Testis (tissue), 3 donors: ENCODE results near the gene THSD4. TPM values are rescaled to one million over a fixed set of nuclear protein-coding genes. Genes with fewer than 3 reads are reported as not detected.
A peak's percentile ranks its signal among the peaks of the same experiment; 100 is the strongest.

Source experiments
- DNase-seq: peaks from one replicate; pipeline ENCODE4 v3.0.0-alpha.2; 2019
- H3K27ac ChIP-seq, 2 donors: fragments of 200-600 bp; sonication (generic); one replicate each; pipeline ENCODE4 v1.5.1; 2019
- H3K27me3 ChIP-seq: fragments of 200-600 bp; sonication (generic); one replicate; pipeline ENCODE4 v1.5.1; 2019
- H3K36me3 ChIP-seq: fragments of 200-600 bp; sonication (generic); one replicate; pipeline ENCODE4 v1.5.1; 2017; ENCODE audit warnings: low read depth; ENCODE audit errors: missing control alignments
- H3K4me1 ChIP-seq: fragments of 200-600 bp; sonication (generic); one replicate; pipeline ENCODE4 v1.5.1; 2019
- H3K4me3 ChIP-seq, 2 donors: fragments of 200-600 bp; sonication (generic); one replicate each; pipeline ENCODE4 v1.5.1; 2017 to 2019
- H3K9me3 ChIP-seq: fragments of 200-600 bp; sonication (generic); one replicate; pipeline ENCODE4 v1.5.1; 2017
- POLR2A ChIP-seq: fragments of 450-650 bp; IDR thresholded peaks from one replicate; pipeline ENCODE4 v1.6.1; 2017; ENCODE audit warnings: antibody characterized with exemption, mild to moderate bottlenecking, moderate library complexity
- WGBS, 2 donors: methylation state at CpG; one replicate each; pipeline ENCODE4 v1.1.5; 2018; 5-methylcytosine and 5-hydroxymethylcytosine counted together
- intact Hi-C: fragments of 100-400 bp; cut with DNase I; formaldehyde crosslinking; loops from one replicate; pipeline ENCODE4 v1.15.1; 2023; ENCODE audit warnings: low total_unique reads
- polyA plus RNA-seq: library from polyadenylated mRNA; stranded (reverse); fragments of 350-450 nt; fragmentation: Illumina TruSeq; extraction: RNeasy Lipid Tissue Mini Kit (QIAGEN cat#74804); gene quantifications from one replicate; pipeline ENCODE4 v1.2.3, GENCODE V29; 2014; ENCODE audit warnings: low read depth, low replicate concordance; ENCODE audit not compliant: insufficient read depth
- total RNA-seq, 2 donors: library from RNA; depleted of rRNA; stranded (reverse); fragments of >200 nt; gene quantifications; one replicate each; pipeline ENCODE4 v1.2.3, GENCODE V29; 2016
- TF ChIP-seq, protein P1 (sequence below), 3 experiments: fragments of 450-650 bp in 2 of 3; fragments of 200-600 bp in 1 of 3; sonication (generic) in 1 of 3; IDR thresholded peaks; one replicate each; pipeline ENCODE4 v1.5.1; 2016 to 2019; ENCODE audit warnings: antibody characterized with exemption in 3 of 3, mild to moderate bottlenecking in 2 of 3, moderate library complexity in 1 of 3

Gene THSD4
- total and polyA plus RNA-seq, 3 donors from 2014 or later, result 14.3 to 21.5 (median 18.2) TPM

DNA sequence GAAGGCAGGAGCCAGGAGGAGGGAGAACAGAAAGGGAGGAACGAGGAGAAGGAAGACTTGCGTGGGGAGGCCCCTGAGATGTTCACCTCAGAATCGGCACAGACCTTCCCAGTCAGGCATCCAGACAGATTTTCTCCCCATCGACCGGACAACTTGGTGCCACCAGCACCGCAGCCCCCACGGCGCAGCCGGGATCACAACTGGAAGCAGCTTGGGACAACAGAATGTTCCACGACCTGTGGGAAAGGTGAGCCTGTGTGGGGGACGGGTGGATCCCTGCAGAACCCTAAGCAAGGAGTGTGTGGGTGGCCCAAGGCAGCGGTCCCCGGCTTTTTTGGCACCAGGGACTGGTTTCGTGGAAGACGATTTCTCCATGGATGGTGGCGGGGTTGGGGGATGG is 622.5 kb downstream of the THSD4 start:
- WGBS, 2 donors, result 94 to 95% methylated on average over 16 of the region's 16 CpGs
- no peaks in the 10 kb centered on the region for H3K27me3 ChIP-seq
- no peaks in the 10 kb centered on the region for H3K4me1 ChIP-seq
- no peak overlapping the region for H3K27ac ChIP-seq
- H3K9me3 ChIP-seq, result no peaks in the 10 kb centered on the region
- DNase-seq, result no peak
- TF ChIP-seq POLR2A, result no peak
- TF ChIP-seq, protein P1, sequence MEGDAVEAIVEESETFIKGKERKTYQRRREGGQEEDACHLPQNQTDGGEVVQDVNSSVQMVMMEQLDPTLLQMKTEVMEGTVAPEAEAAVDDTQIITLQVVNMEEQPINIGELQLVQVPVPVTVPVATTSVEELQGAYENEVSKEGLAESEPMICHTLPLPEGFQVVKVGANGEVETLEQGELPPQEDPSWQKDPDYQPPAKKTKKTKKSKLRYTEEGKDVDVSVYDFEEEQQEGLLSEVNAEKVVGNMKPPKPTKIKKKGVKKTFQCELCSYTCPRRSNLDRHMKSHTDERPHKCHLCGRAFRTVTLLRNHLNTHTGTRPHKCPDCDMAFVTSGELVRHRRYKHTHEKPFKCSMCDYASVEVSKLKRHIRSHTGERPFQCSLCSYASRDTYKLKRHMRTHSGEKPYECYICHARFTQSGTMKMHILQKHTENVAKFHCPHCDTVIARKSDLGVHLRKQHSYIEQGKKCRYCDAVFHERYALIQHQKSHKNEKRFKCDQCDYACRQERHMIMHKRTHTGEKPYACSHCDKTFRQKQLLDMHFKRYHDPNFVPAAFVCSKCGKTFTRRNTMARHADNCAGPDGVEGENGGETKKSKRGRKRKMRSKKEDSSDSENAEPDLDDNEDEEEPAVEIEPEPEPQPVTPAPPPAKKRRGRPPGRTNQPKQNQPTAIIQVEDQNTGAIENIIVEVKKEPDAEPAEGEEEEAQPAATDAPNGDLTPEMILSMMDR (IDR thresholded peaks at IDR 0.05), result no peak
- H3K4me3 ChIP-seq, result no peak overlapping the region
- intact Hi-C loops, result loop anchor here (10.0 kb wide), 1 partner anchor 293 kb away; no protein-coding TSS in a partner anchor
- H3K36me3 ChIP-seq, result no peaks in the 10 kb centered on the region

DNA sequence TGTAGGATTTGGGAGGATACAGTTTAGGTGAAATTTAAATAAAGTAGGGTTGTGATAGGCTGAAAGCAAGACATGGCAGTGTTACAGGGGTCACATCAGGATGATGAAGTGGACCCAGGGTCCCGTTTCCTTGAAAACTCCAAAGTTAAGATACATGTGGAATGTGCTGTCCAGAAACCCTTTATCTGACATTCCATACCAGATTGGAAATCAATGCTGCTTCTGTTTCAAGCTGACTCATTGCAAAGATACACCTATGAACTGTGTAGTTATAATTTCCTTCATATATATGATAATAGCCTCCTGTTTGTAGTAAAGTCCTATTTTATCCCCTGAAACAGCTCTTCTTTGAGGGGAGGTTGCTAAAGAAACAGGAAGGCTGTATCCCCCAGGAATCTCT is 624.1 kb downstream of the THSD4 start:
- DNase-seq, result no peak
- H3K9me3 ChIP-seq, result no peaks in the 10 kb centered on the region
- intact Hi-C loops, result loop anchor here (10.0 kb wide), 1 partner anchor 295 kb away; no protein-coding TSS in a partner anchor
- 63 to 83% methylated on average over 1 of the region's 1 CpG for WGBS, 2 donors
- H3K4me3 ChIP-seq, result no peak overlapping the region
- no peak overlapping the region for H3K27ac ChIP-seq
- no peaks in the 10 kb centered on the region for H3K36me3 ChIP-seq
- no peaks in the 10 kb centered on the region for H3K4me1 ChIP-seq
- TF ChIP-seq, protein P1 (IDR thresholded peaks at IDR 0.05), result no peak
- no peak for TF ChIP-seq POLR2A
- H3K27me3 ChIP-seq, result no peaks in the 10 kb centered on the region

DNA sequence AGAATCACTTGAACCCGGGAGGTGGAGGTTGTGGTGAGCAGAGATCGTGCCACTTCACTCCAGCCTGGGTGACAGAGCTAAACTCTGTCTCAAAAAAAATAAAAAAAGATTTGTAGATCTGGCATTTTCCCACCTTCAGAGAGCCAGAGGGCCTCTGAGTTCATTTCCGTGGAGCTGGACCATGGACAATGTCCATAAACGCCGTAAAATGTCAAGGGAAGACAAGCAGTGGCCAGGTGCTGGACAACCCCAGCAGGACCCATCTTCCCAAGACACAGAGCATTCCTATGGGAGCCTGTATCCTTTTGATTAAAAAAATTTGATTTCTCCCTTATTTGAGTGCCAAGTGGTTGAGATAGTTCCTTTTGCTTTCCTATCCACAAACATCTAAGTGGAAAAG is 627.7 kb downstream of the THSD4 start:
- TF ChIP-seq POLR2A, result no peak
- TF ChIP-seq, protein P1 (IDR thresholded peaks at IDR 0.05), result no peak
- WGBS, 2 donors, result 75 to 84% methylated on average over 5 of the region's 5 CpGs
- Histone ChIP-seq H3K27me3 (no peaks in the 10 kb centered on the region), H3K4me1 (no peaks in the 10 kb centered on the region), H3K27ac (no peak overlapping the region), H3K4me3 (no peak overlapping the region), H3K36me3 (no peaks in the 10 kb centered on the region), H3K9me3 (no peaks in the 10 kb centered on the region)
- no peak for DNase-seq
- intact Hi-C loops, result no loop called here

DNA sequence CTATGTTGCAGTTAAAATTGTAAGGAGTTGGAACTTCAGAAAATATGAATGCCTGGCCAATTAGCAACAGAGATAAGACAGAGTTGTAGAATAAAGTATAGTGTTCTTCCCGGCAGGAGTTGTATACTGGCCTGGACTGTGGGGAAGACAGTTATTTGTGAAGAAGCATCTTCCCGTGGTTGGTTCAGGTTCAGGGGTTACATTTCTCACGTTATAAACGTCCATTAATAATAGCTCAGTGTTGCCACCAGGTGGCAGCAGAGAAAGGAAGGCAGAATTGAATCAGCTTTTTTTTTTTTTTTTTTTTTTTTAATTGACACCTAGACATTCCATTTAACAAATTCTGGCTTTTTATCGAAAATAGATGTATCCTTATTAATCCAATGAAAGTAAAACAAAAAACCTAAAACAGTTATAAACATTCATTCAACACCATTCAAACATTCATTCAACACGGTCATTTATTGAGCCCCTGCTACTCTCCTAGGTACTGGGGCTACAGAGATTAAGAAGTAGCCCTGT is 628.7 kb downstream of the THSD4 start:
- DNase-seq, result peak; percentile 75
- WGBS, 2 donors, result 26 to 33% methylated on average over 6 of the region's 6 CpGs
- Histone ChIP-seq H3K27me3 (no peaks in the 10 kb centered on the region), H3K9me3 (no peaks in the 10 kb centered on the region), H3K27ac (no peak overlapping the region), H3K4me1 (no peaks in the 10 kb centered on the region), H3K4me3 (no peak overlapping the region), H3K36me3 (no peaks in the 10 kb centered on the region)
- intact Hi-C loops, result no loop called here
- TF ChIP-seq POLR2A, result no peak
- TF ChIP-seq, protein P1 (IDR thresholded peaks at IDR 0.05), result peak; percentile 59 to 85 (median 62)

GRCh38 chr15:71746719-71747118 is 631.4 kb downstream of the THSD4 start:
- WGBS, 2 donors, result 95 to 97% methylated on average over 17 of the region's 17 CpGs
- TF ChIP-seq, protein P1 (IDR thresholded peaks at IDR 0.05), result no peak
- no peak for TF ChIP-seq POLR2A
- no peak overlapping the region for H3K27ac ChIP-seq
- no peak overlapping the region for H3K4me3 ChIP-seq
- no peaks in the 10 kb centered on the region for H3K4me1 ChIP-seq
- H3K27me3 ChIP-seq, result no peaks in the 10 kb centered on the region
- H3K36me3 ChIP-seq, result no peaks in the 10 kb centered on the region
- no peaks in the 10 kb centered on the region for H3K9me3 ChIP-seq
- intact Hi-C loops, result no loop called here
- no peak for DNase-seq
